Left renal cortex interstitium (tissue), 4 donors: Measurements from ENCODE around the gene PLCD1. TPM values are rescaled to one million over a fixed set of nuclear protein-coding genes. Genes with fewer than 3 reads are reported as not detected.

Source experiments
- DNase-seq, 4 donors: peaks; one replicate each; pipeline ENCODE4 v3.0.0-alpha.2; 2013; ENCODE audit warnings: low read depth in 4 of 4, low spot score in 2 of 4, missing footprints in 1 of 4
- polyA plus RNA-seq, 4 donors: library from polyadenylated mRNA; unstranded; fragments of 120-200 nt; gene quantifications; one replicate each; pipeline ENCODE4 v1.2.1, GENCODE V29; 2013; ENCODE audit not compliant: insufficient read length in 4 of 4

PLCD1 gene
- polyA plus RNA-seq, 4 donors: 21.8 to 25.0 (median 22.4) TPM

DNA sequence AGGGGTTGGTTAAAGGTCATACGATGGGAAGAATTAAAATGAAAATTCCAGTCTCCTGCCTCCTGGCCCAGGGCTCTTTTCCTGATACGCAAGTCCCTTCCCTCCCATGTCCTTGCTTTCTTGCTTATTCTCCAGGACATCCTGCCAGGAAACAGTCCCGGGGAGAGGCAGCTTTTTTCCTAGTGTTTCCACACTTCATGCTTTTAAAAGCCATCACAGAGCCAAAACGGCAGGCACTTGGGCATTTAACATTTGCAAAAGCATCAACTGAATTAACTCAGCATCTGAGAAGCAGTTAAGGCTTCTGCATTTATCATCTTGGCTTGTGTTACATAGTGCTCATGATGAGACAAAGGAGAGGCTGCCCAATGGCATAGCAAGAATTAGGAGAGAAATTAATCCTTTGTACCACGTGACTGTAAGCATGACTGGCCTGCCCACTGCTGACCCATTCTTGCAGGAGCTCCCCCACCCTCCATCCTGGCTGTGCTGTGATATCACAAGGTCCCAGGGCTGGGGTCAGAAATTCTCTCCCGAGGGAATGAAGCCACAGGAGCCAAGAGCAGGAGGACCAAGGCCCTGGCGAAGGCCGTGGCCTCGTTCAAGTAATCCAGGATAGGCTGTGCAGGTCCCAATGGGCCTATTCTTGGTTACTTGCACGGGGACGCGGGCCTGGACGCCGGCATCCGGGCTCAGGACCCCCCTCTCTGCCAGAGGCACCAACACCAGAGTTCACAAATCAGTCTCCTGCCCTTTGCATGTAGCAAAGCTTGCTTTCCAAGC is 60.4 kb downstream of the PLCD1 start:
- DNase-seq: no peak

GRCh38 chr3:37968199-37968598 is 61.2 kb downstream of the PLCD1 start:
- DNase-seq: no peak

DNA sequence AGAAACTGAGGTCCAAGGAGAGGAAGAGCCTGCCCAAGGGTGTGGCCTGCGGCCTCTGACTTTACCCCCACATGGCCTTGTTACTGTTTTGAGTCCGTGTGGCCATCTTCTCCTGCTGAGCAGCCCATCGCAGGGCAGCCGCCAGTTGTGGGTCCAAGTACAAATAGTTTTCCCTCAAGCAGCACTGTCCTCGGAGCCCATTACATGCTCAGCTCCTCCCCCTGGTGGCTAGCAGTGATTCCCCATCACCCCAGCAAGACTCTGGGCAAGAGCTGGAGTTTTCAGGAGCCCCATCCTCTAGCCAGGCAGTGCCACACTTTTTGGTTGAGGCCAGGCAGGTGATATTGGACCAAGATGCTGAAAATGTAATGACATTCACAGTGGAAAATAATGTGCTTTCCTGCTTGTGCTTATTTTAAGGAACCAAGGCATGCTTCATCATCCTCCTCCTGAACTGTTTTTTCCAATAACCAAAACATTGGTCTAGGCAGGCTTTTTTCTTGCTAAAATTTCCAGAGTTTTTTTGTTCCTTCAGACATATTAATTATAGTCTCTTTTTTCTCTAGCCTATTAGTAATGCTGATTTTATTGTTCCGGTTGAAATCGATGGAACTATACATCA is 62.1 kb downstream of the PLCD1 start:
- DNase-seq: no peak

DNA sequence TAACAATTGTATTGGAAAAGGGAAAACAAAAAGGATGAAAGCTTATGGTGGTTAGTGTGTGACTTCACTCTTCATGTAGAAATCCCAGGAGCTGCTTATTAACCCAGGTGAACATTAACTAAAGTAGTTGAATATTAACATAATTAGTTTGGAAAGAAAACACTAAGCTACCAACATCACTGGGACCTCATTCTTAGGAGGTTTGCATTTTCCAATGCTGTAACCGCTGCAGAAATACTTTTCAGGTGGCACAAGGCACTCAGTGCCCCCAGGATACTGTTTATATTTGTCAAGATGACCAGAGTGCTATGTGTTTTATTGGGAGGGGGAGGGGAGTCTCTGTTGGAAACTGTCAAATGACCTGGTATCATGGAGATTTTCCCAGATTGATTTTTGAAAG is 64.7 kb downstream of the PLCD1 start:
- DNase-seq: peak in 1 of 4 donors; percentile 69

- DNase-seq: no peak
Observed at GRCh38 chr3:37964146-37964545, 65.3 kb downstream of the PLCD1 start.

DNA sequence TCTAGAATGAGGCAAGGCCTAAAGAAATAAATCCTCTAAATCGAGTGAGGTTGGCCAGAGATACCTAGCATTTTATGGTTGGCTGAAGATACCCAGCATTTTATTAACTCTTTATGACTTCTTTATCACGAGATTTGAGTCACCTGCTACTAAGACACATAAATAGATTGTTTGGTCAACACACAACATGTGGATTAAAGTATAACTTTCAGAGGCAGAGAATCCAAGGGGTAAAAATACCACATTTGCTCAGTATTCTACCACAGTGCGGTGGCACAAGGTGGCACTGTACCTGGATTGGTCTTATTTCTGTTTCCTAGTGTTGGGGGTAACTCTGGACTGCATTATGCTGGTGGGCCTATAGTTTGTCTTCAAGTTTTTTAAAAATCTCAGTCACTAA is 65.8 kb downstream of the PLCD1 start:
- no peak for DNase-seq

GRCh38 chr3:37963016-37963415 is 66.4 kb downstream of the PLCD1 start:
- no peak for DNase-seq

- no peak for DNase-seq
Observed at GRCh38 chr3:37961622-37962431, 67.6 kb downstream of the PLCD1 start.

DNA sequence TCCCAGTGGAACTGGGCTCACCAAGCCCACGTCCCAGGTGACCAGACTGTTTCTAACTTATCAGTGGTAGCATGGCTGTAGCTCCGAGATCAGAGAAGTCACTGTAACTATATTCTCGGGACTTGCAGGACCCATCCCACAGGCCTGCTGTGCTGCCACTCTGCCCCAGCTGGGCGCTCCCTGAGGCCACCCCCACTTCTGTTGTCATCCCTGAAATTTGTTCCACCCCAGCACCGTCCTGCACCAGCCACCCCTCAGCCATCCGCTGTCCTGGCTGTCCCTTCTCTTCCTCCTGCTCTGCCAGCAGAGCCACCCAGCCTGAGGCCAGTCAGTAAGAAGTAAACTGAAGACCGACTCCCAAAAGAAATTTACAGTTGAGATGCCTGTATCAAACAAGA is 71.9 kb downstream of the PLCD1 start:
- DNase-seq: no peak

Other genes with a start within 250 kb of the PLCD1 start
- 100 to 1,000 TPM; 100 to 107 (median 105) TPM for gene CTDSPL, start 167.8 kb downstream of the PLCD1 start, polyA plus RNA-seq
- gene VILL, start 38.9 kb downstream of the PLCD1 start, polyA plus RNA-seq: 10 to 100 TPM; 12.2 to 16.4 (median 13.8) TPM
- gene DLEC1, start 9.6 kb upstream of the PLCD1 start, polyA plus RNA-seq: 1 to 10 TPM in 2 of 4 donors, under 1 TPM in 2; 0.45 to 1.4 (median 1.0) TPM
- gene ACAA1, start 107.5 kb upstream of the PLCD1 start, polyA plus RNA-seq: 100 to 1,000 TPM; 116 to 150 (median 144) TPM
- 10 to 100 TPM; 24.7 to 28.1 (median 25.1) TPM for gene MYD88, start 109.0 kb upstream of the PLCD1 start, polyA plus RNA-seq
- 10 to 100 TPM; 40.0 to 54.8 (median 47.1) TPM for gene OXSR1, start 135.9 kb upstream of the PLCD1 start, polyA plus RNA-seq
- gene SLC22A13, start 236.2 kb upstream of the PLCD1 start, polyA plus RNA-seq: 1 to 10 TPM; 1.5 to 5.0 (median 3.4) TPM